Spleen (tissue), 7 donors: ENCODE data around the gene THOC2.

Experiments used
- CTCF ChIP-seq, 11 experiments: fragments of 200-600 bp in 7 of 11; fragments of 450-650 bp in 4 of 11; sonication (generic) in 4 of 11; IDR thresholded peaks in 8 of 11; conservative IDR thresholded peaks in 3 of 11; 1 replicate in 7 of 11; 2 replicates in 4 of 11; pipeline versions ENCODE4 v1.4.0 to v1.8.0; 2016 to 2021; ENCODE audit warnings: antibody characterized with exemption in 11 of 11, inconsistent platforms in 4 of 11, mild to moderate bottlenecking in 1 of 11
- POLR2AphosphoS5 ChIP-seq, 3 donors: sonication (generic); formaldehyde crosslinking; IDR thresholded peaks; one replicate each; pipeline ENCODE4 v1.5.1; 2017; ENCODE audit warnings: antibody characterized with exemption in 3 of 3
- donor health status: DM: no; HTN: no; CAD: no; lungs with moderate emphysema.
- donor health status: DM: no; HTN: no; CAD: no.
- donor health status: DM: no; HTN: no; CAD: no.

- TF ChIP-seq POLR2AphosphoS5 (IDR thresholded peaks at IDR 0.05) (no peak), CTCF (IDR thresholded peaks at IDR 0.05 in 8 of 11, conservative IDR thresholded peaks at IDR 0.05 in 3 of 11) (no peak)
Measured at GRCh38 chrX:123713434-123713833, 19.4 kb downstream of the THOC2 start.
